Naive thymus-derived CD8-positive, alpha-beta T cell (primary cell): ENCODE results near the gene HDLBP. TPM values are rescaled to one million over a fixed set of nuclear protein-coding genes. Genes with fewer than 3 reads are reported as not detected.

Source experiments
- ATAC-seq, 2 donors: fragments of 150-1000 bp; cut with Tn5 transposase in 1 of 2; sonication (Bioruptor Pico), chemical (Tn5 transposase) in 1 of 2; 1 replicate in 1 of 2; 2 replicates in 1 of 2; pipeline ENCODE4 v1.10.0; 2021; ENCODE audit warnings: mild to moderate bottlenecking in 2 of 2, moderate library complexity in 2 of 2
- POLR2A ChIA-PET: fragments of 350-600 bp; sonication (Branson Sonifier 250); formaldehyde crosslinking; loops from one replicate; lab custom pipeline; 2021; ENCODE audit warnings: antibody characterized with exemption; lab: Charles Lee
- DNase-seq, 10 donors: peaks; one replicate each; pipeline versions ENCODE4 v3.0.0 to v3.0.0-alpha.2; 2020 to 2022
- H3K27ac Mint-ChIP-seq, 10 donors: one replicate each; pipeline ENCODE4 v1.8.0; 2020 to 2022; ENCODE audit warnings: mild to moderate bottlenecking in 10 of 10, mixed read lengths in 10 of 10, moderate library complexity in 4 of 10, inconsistent platforms in 1 of 10
- H3K27me3 Mint-ChIP-seq, 5 donors: one replicate each; pipeline ENCODE4 v1.8.0; 2021 to 2022; ENCODE audit warnings: mixed read lengths in 5 of 5
- H3K36me3 Mint-ChIP-seq, 3 donors: one replicate each; pipeline ENCODE4 v1.8.0; 2020 to 2022; ENCODE audit warnings: mixed read lengths in 3 of 3, mild to moderate bottlenecking in 2 of 3, inconsistent platforms in 1 of 3
- H3K4me1 Mint-ChIP-seq, 4 donors: one replicate each; pipeline ENCODE4 v1.8.0; 2021 to 2022; ENCODE audit warnings: mixed read lengths in 4 of 4
- H3K4me3 Mint-ChIP-seq, 10 donors: one replicate each; pipeline ENCODE4 v1.8.0; 2020 to 2022; ENCODE audit warnings: mild to moderate bottlenecking in 10 of 10, mixed read lengths in 10 of 10, moderate library complexity in 6 of 10, inconsistent platforms in 1 of 10
- H3K9me3 Mint-ChIP-seq, 9 donors: one replicate each; pipeline ENCODE4 v1.8.0; 2020 to 2022; ENCODE audit warnings: mixed read lengths in 9 of 9, mild to moderate bottlenecking in 3 of 9, inconsistent platforms in 1 of 9, moderate library complexity in 1 of 9
- polyA plus RNA-seq, 3 donors: library from polyadenylated mRNA; unstranded; fragments of 300-500 nt; fragmentation: Illumina TruSeq; gene quantifications; one replicate each; pipeline ENCODE4 v1.2.3, GENCODE V29; 2021
- total RNA-seq, 8 experiments: library from RNA in 2 of 8; stranded (reverse) in 2 of 8; gene quantifications; one replicate each; pipeline ENCODE4 v1.2.3 and lab custom pipeline; 2021 to 2026

Gene HDLBP, protein sequence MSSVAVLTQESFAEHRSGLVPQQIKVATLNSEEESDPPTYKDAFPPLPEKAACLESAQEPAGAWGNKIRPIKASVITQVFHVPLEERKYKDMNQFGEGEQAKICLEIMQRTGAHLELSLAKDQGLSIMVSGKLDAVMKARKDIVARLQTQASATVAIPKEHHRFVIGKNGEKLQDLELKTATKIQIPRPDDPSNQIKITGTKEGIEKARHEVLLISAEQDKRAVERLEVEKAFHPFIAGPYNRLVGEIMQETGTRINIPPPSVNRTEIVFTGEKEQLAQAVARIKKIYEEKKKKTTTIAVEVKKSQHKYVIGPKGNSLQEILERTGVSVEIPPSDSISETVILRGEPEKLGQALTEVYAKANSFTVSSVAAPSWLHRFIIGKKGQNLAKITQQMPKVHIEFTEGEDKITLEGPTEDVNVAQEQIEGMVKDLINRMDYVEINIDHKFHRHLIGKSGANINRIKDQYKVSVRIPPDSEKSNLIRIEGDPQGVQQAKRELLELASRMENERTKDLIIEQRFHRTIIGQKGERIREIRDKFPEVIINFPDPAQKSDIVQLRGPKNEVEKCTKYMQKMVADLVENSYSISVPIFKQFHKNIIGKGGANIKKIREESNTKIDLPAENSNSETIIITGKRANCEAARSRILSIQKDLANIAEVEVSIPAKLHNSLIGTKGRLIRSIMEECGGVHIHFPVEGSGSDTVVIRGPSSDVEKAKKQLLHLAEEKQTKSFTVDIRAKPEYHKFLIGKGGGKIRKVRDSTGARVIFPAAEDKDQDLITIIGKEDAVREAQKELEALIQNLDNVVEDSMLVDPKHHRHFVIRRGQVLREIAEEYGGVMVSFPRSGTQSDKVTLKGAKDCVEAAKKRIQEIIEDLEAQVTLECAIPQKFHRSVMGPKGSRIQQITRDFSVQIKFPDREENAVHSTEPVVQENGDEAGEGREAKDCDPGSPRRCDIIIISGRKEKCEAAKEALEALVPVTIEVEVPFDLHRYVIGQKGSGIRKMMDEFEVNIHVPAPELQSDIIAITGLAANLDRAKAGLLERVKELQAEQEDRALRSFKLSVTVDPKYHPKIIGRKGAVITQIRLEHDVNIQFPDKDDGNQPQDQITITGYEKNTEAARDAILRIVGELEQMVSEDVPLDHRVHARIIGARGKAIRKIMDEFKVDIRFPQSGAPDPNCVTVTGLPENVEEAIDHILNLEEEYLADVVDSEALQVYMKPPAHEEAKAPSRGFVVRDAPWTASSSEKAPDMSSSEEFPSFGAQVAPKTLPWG (N-terminal part only)
- total RNA-seq (100 to 1,000 TPM; 133 to 148 TPM), polyA plus RNA-seq (10 to 100 TPM; 32.2 to 71.1 (median 45.7) TPM), total RNA-seq (lab: John Stamatoyannopoulos, UW) (205 to 422 (median 372) reads per million in 6 experiments)

DNA sequence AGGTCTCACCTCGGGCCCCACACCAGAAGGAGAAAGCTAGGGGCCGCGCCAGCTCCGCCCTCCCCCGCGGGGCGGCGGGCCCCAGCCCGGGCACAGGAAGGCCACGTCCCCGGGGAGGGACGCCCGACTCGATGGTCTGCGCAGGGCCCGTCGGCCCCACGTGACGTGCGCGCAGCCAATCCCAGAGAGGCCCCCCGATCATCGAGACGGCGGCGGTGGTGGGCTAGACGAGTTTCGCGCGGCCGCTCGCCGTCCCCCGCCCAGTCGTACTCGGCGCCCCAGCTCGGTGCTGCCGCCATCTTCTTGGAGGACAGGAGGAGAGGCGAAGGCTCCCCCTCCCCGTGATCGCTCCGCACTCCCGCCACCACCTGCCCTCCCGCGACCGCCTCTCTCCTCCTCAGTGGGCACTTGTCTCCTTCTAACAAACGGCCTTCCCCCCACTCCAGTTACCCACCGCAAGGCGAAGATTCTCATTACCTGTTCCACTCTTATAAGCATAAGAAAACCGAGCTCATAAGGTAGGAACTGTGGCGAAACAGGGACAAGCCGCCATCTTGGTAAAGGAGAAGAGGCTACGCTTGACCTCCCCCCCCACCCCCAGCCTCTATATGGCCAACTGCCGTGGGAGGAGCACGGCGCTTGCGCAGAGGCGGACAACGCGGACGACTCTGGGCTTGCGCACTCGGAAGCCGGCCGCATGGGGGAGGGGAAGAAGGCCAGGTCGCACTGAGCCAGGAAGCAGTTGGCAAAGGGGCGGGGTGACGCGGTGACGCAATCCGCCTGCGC, at the start of gene HDLBP:
HDLBP (minus strand) TSS at position 580 of the 786 bp plus-strand sequence. CDS start 48,803 bp downstream, outside the sequence.
- peaks cover 0 to 2% (median 0%) of the 10 kb centered on the region in 9 donors for H3K9me3 Mint-ChIP-seq
- H3K4me1 Mint-ChIP-seq = peaks cover 39 to 79% (median 75%) of the 10 kb centered on the region in 4 donors
- H3K27ac Mint-ChIP-seq = peak within 1 kb of the TSS; percentile 93 to 100 (median 99)
- H3K36me3 Mint-ChIP-seq = peaks cover 0 to 22% (median 6%) of the 10 kb centered on the region in 3 donors
- peak; percentile 99 to 100 (median 100) for DNase-seq
- H3K27me3 Mint-ChIP-seq = peaks cover 0 to 2% (median 0%) of the 10 kb centered on the region in 5 donors
- POLR2A ChIA-PET = interaction anchor here (0.6 to 4.1 kb wide), 31 partner anchors 9 to 754 kb away, joined by 3 to 31 read pairs (median 5); partner anchors contain the start of genes ATG4B, DTYMK, DUSP28 and ING5
- ATAC-seq = peak; percentile 73 to 75
- H3K4me3 Mint-ChIP-seq = peak within 1 kb of the TSS; percentile 92 to 100 (median 98)

DNA sequence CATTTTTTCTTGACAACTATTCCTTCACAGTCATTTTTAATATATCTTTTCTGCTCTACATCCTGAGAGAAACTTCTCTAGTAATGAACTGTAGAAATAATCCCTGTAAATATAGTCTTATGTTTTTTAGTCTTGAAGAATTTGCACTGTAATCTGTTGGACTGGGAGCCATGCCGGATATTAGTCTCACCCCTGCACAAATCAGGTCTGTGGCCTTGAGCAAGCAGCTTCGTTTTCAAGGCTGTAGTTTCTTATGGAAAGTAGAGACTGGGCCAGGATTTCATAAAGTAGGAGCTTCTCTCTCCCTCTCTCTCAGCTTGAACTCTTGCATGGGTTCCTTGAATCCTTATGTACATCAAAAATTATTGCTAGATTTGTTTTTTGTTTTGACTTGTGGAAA, 49.3 kb upstream of the HDLBP start:
- peaks cover 0 to 3% (median 0%) of the 10 kb centered on the region in 3 donors for H3K36me3 Mint-ChIP-seq
- H3K27ac Mint-ChIP-seq = no peak overlapping the region
- POLR2A ChIA-PET = no interaction called here

DNA sequence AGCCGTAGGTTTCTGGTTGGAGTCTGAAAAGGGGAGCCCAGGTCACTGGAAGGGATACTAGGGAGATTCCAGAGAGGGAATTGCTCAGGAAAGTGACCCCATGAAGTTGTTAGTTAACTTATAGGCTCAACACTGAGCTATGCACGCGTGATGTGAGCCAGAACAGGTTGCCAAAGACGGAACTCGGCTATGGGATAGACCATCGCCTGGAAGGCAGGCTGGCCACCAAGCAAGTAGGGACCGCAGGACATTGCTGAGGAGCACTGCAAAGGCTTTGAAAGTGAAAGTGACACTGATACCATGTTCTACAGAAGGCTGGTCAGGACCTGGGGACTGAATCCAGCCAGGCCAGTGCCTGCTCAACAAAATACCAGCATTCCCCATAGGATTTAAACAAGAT, 48.0 kb upstream of the HDLBP start:
- Mint-ChIP-seq H3K9me3 (no peaks in the 10 kb centered on the region), H3K4me3 (no peak overlapping the region), H3K4me1 (peaks cover 6 to 37% (median 15%) of the 10 kb centered on the region in 4 donors), H3K36me3 (peaks cover 0 to 1% (median 0%) of the 10 kb centered on the region in 3 donors), H3K27ac (peak overlapping the region in 1 of 10 donors; percentile 57), H3K27me3 (no peaks in the 10 kb centered on the region)
- ATAC-seq (no peak), DNase-seq (no peak)
- POLR2A ChIA-PET = no interaction called here

More for the DNA sequence above, 49.3 kb upstream of the HDLBP start:
- ATAC-seq (no peak), DNase-seq (no peak)
- no peaks in the 10 kb centered on the region for H3K9me3 Mint-ChIP-seq
- H3K4me3 Mint-ChIP-seq = no peak overlapping the region
- H3K4me1 Mint-ChIP-seq = peaks cover 2 to 23% (median 8%) of the 10 kb centered on the region in 4 donors
- H3K27me3 Mint-ChIP-seq = no peaks in the 10 kb centered on the region

DNA sequence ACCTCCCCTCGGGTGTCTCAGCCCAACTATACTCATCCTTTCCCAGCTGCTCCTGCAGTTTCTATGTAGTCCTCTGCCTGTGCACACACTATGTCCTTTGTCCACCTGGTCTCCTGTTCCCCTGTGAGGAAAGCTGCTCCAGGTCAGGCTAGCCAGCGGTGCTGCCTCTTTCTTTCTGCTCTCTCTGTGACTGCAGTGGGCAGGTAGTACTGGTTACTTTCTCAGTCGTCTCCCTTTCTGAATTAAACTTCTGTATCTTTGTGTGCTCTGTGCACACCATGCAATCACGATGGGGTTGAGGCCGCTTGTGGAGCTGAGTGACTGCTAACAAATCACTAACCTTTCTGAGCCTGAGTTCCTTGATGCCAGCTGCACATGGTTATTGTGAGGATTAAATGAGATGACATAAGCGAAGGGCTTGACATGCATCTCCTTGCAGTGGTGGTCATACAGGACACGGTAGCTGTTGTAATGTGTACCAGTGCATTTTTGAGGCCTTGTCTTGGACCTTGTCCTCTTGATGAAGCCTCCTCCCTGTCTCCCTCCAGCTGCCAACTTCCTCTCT, 44.1 kb upstream of the HDLBP start:
- DNase-seq = no peak
- no peak for ATAC-seq
- POLR2A ChIA-PET = no interaction called here
- H3K27me3 Mint-ChIP-seq = no peaks in the 10 kb centered on the region
- H3K27ac Mint-ChIP-seq = no peak overlapping the region
- H3K36me3 Mint-ChIP-seq = peaks cover 0 to 1% (median 0%) of the 10 kb centered on the region in 3 donors
- H3K4me3 Mint-ChIP-seq = peak overlapping the region in 1 of 10 donors; percentile 12
- peaks cover 8 to 41% (median 29%) of the 10 kb centered on the region in 4 donors for H3K4me1 Mint-ChIP-seq
- H3K9me3 Mint-ChIP-seq = no peaks in the 10 kb centered on the region

DNA sequence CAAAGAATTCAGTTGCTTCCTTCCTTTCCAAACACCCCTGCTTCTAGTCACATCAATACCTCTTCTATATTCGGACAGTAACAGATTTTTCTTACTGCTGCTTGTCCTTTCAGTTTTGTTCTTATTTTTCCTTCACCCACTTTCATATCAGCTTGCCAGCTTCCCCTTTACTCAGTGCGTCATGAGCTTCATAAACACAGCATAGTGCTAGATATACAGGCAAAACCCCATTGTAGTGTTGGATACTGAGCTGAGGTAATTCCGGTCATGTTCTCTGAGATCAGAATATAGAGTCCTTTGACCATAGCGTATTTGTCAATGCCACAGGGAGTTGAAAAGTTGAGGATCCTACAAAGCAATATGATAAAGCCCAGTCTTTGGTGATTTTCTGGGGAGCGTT, 43.0 kb upstream of the HDLBP start:
- POLR2A ChIA-PET = interaction anchor here (1.5 to 1.6 kb wide), 2 partner anchors 42 to 44 kb away, joined by 5 read pairs; no protein-coding TSS in a partner anchor
- peak overlapping the region in 2 of 10 donors; percentile 9 to 11 for H3K27ac Mint-ChIP-seq
- peaks cover 0 to 2% (median 0%) of the 10 kb centered on the region in 3 donors for H3K36me3 Mint-ChIP-seq
- H3K4me1 Mint-ChIP-seq = peaks cover 8 to 39% (median 29%) of the 10 kb centered on the region in 4 donors
- no peaks in the 10 kb centered on the region for H3K27me3 Mint-ChIP-seq
- H3K4me3 Mint-ChIP-seq = peak overlapping the region in 3 of 10 donors; percentile 19 to 77 (median 44)
- no peak for DNase-seq
- H3K9me3 Mint-ChIP-seq = no peaks in the 10 kb centered on the region
- no peak for ATAC-seq

DNA sequence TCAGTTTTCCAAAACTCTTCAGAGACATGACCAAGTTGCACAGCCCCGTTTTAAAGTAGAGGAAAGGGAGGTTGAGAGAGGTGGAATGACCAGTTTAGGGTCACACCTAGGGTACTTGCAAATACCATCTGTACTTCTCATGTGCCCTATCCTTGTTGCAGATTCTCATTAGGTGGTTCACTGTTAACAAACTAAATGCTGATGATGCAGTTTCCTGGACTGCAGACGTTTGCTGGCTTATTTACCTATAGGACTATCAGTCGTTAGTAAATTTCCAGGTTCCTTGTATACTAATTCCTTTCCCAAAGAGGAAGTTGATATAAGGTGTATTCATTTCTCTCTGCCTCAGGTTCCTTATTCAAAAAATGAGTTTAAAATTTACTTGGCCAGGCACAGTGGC, 42.1 kb upstream of the HDLBP start:
- no peaks in the 10 kb centered on the region for H3K27me3 Mint-ChIP-seq
- H3K4me1 Mint-ChIP-seq = peaks cover 8 to 37% (median 29%) of the 10 kb centered on the region in 4 donors
- H3K9me3 Mint-ChIP-seq = no peaks in the 10 kb centered on the region
- peak overlapping the region in 9 of 10 donors; percentile 67 to 90 (median 79) for H3K4me3 Mint-ChIP-seq
- ATAC-seq (no peak), DNase-seq (no peak)
- H3K27ac Mint-ChIP-seq = peak overlapping the region in 4 of 10 donors; percentile 8 to 92 (median 56)
- peaks cover 0 to 10% (median 0%) of the 10 kb centered on the region in 3 donors for H3K36me3 Mint-ChIP-seq
- POLR2A ChIA-PET = interaction anchor here (1.5 to 1.6 kb wide), 2 partner anchors 41 to 43 kb away, joined by 5 read pairs; no protein-coding TSS in a partner anchor

DNA sequence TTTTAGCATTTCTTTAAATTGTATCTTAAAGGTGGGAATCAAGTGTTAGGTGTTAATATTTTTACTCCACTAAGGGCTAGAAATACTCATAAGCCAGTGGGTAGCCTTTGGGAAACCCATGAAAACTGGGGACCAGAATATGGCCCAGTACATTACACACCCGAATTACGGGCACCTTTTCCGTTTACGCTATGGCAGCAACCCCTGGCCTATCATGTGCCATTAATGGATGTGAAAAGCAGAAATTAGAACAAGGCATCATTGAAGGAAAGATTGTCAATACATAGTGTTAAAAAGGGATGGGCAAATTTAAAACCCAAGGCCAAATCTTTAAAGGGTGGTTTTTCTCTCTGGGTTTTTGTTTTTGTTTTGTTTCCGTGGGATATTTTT, 41.4 kb upstream of the HDLBP start:
- POLR2A ChIA-PET = no interaction called here
- ATAC-seq = no peak
- no peaks in the 10 kb centered on the region for H3K9me3 Mint-ChIP-seq
- peak overlapping the region; percentile 67 to 90 (median 80) for H3K4me3 Mint-ChIP-seq
- H3K36me3 Mint-ChIP-seq = peaks cover 0 to 16% (median 0%) of the 10 kb centered on the region in 3 donors
- H3K27ac Mint-ChIP-seq = peak overlapping the region in 8 of 10 donors; percentile 6 to 92 (median 58)
- DNase-seq = no peak
- H3K27me3 Mint-ChIP-seq = no peaks in the 10 kb centered on the region
- peaks cover 8 to 37% (median 29%) of the 10 kb centered on the region in 4 donors for H3K4me1 Mint-ChIP-seq

DNA sequence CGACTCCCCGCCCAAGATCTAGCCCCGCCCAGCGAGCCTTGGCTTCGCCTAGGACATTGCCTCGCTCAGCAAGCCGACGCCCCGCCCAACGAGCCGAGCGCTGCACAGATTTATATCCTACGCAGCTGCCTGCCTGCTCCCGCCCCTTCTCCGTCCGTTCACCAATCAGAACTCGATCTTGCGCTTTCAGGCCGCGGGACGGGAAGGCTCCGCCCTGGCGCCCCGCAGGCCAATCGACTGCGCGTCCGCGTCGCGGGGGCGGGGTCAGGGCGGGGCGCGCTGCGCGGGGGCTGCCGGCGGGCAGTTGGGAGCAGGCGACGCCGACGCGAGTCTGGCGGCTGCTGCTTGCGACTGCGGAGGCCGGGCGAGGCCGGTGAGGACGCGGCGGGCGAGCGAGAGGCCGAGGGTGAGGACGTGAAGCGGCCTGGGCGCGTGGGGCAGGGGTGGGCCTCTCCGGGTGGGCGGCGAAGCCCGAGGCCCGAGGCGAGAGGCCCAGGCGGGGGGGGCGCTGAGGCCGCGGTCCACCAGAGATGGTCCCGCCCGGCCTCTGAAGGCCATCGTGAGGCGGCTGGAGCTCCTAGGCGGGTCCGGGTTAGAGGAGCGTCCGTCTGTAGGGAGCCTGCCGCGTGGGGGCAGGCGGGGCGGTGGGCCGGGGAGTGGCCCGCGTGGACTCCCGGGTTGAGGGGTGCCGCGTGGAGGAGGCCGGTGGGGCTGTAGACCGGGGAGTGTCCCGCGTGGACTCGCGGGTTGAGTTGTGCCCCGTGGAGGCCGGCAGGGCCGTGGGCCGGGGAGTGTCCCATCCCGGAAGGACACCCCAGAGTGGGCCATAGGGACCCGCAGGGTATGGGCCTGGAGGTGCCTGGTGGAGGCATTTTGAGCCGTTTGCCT, 40.8 kb upstream of the HDLBP start, which contains the start of gene FARP2:
FARP2 (plus strand) TSS at position 303 of the 888 bp plus-strand sequence. CDS start 16,823 bp downstream, outside the sequence.
- no peaks in the 10 kb centered on the region for H3K9me3 Mint-ChIP-seq
- no peaks in the 10 kb centered on the region for H3K27me3 Mint-ChIP-seq
- peaks cover 0 to 22% (median 0%) of the 10 kb centered on the region in 3 donors for H3K36me3 Mint-ChIP-seq
- peak within 1 kb of the TSS; percentile 79 to 90 (median 85) for H3K4me3 Mint-ChIP-seq
- POLR2A ChIA-PET = no interaction called here
- H3K4me1 Mint-ChIP-seq = peaks cover 8 to 36% (median 25%) of the 10 kb centered on the region in 4 donors
- ATAC-seq (peak; percentile 96), DNase-seq (peak; percentile 91 to 98 (median 97))
- H3K27ac Mint-ChIP-seq = peak within 1 kb of the TSS in 9 of 10 donors; percentile 61 to 96 (median 92)

DNA sequence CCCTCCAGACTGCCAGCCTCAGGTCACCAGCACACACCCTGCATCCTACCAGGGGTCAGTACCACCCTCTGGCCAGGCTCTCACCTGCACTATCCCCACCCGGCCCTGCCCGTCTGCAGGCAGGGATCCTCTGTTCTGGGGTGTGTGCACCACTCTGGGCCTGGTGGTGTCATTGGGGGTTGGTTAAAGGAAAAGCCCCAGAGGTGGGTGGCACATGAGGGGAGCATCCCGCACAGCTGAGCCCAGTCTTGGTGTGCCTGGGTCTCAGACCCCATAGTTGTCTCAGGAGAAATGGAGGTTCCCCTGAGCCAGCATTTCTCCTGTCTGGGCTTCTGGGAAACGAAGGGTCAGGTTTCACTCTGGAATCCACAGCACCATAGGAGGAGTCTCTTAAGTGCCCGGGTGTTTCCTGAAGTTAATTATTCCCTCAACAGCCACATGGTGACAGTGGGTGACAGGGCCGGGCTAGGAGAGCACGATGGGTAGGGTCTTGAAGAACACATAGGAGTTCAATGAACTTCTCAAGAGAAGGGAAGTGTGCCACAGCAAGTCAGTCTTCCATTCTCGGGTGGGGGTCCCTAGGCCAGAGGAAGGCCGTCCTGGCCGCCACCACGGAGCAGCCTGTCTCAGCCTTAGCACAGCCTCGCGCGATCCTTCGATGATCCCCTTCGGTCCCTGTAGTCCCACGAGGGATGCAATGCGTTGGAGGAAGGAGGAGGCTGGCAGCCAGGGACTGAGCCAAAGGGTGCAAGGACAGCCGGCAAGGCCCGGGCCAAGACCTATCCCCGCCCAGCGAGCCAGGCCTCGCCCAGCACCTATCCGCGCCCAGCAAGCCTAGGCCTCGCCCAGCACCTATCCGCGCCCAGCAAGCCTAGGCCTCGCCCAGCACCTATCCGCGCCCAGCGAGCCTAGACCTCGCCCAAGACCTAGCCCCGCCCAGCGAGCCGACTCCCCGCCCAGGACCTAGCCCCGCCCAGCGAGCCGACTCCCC, 39.5 kb upstream of the HDLBP start:
- DNase-seq (peak; percentile 49 to 80 (median 64)), ATAC-seq (peak in 1 of 2 donors; percentile 17)
- no peaks in the 10 kb centered on the region for H3K9me3 Mint-ChIP-seq
- no peaks in the 10 kb centered on the region for H3K27me3 Mint-ChIP-seq
- H3K4me3 Mint-ChIP-seq = peak overlapping the region in 5 of 10 donors; percentile 6 to 42 (median 30)
- POLR2A ChIA-PET = no interaction called here
- H3K36me3 Mint-ChIP-seq = peaks cover 6 to 33% (median 7%) of the 10 kb centered on the region in 3 donors
- H3K4me1 Mint-ChIP-seq = peaks cover 11 to 34% (median 21%) of the 10 kb centered on the region in 4 donors
- H3K27ac Mint-ChIP-seq = peak overlapping the region in 8 of 10 donors; percentile 9 to 95 (median 68)
